HG02623 (cell line): ENCODE results near the gene PTGER2.

Source experiments
- ATAC-seq: cut with Tn5 transposase; IDR thresholded peaks from one replicate; pipeline ENCODE4 v1.9.1; 2021; ENCODE audit warnings: moderate library complexity; ENCODE audit not compliant: unreplicated experiment

Gene PTGER2

GRCh38 chr14:52304248-52304904, 9.7 kb upstream of the PTGER2 start:
- ATAC-seq: no peak

DNA sequence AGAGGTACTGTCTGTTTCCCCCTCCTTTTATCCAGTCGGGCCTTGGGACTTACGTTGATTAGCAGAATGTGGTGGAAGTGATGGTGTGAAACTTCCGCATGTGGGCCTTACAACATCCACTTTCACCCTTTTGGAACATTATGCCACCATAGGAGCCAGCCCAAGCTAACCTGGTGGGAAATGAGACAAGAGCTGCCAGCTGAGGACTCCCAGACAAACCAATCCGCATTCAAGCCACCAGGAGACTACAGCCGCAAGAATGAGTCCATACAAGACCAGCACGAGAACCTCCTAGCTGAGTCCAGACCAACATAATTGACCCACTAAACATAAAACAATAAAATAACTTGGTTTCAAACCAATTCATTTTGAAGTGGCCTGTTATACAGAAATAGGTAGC, 9.1 kb upstream of the PTGER2 start:
- ATAC-seq: no peak

DNA sequence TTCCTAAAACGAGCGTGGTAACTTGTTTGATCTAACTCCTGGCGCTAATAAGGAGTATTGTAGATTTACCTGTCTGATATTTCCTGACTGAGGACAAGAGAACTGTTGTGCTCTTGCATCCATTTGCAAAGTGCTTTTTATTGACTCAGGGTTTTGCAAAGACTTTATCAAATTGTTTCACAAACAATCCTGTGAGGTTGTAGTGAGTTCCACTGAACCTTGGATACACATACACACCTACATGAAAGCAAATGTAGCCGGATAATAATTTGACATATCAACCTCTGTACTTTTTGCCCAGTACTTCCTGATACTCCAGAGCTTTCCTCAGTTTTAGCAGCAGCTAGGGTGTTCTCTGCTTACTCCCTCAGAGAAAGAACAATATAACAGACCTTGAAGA, 6.7 kb upstream of the PTGER2 start:
- no peak for ATAC-seq

DNA sequence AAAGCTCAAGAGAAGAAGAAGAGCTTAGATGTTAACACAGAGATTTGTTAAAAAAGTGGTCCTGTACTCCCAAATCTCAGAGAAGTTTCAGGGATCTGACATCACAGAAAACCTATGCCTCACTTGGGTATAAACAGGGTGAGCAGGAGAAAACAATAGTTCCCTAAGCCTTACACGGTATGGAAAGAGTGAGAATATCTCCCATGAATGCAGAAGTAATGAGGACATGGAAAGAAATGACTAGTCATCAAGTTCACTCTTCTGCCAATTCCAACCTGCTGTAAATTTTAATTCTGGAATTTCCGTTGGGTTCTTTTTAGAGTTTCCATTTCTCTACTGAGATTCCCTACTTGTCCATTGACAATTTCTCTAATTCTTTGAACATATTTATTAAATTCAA, 6.2 kb upstream of the PTGER2 start:
- no peak for ATAC-seq

GRCh38 chr14:52310541-52310940, 3.6 kb upstream of the PTGER2 start:
- ATAC-seq: no peak

- ATAC-seq: no peak
Measured at GRCh38 chr14:52312931-52313355, 1.2 kb upstream of the PTGER2 start.

GRCh38 chr14:52313462-52313861, 650 bp upstream of the PTGER2 start:
- ATAC-seq: no peak

GRCh38 chr14:52314595-52315354, 663 bp downstream of the PTGER2 start:
- peak; percentile 22 for ATAC-seq

GRCh38 chr14:52315355-52315718, 1.2 kb downstream of the PTGER2 start:
- no peak for ATAC-seq

DNA sequence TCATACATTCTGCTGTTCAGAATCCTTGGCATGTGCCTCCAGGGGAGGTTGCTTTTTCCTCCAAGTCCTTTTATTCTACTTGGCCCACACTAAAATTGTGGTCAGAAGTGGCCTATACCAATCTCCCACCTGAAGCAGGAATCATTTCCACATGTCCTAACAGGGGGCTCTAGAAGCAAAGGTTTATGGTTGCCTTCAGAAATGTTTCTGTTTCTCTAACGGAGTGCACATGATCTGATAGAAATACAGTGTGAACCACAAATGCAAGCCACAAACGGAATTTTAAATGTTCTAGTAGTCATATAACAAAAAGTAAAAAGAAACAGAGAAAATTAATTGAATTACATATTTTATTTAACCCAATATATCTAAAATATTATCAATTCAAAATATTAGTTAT, 4.0 kb downstream of the PTGER2 start:
- ATAC-seq: no peak

- ATAC-seq: no peak
Measured at GRCh38 chr14:52318826-52319645, 4.9 kb downstream of the PTGER2 start.

DNA sequence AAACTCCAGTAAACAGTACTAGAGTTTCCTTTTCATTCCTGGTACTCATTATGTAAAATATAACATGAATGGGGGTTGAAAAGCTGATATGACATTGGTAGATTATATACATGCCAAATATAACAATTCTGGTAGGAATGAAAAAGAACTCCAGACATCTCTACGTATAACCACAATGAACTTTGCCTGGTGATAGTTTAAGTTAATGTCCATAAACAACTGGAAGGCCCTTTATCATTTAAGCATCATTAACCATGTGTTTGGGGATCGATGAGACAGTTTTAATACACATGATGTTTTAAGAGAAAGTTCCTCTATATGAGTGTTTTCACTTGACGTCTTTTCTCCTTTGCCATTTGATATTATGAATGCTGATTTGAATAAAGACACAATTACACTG, 5.8 kb downstream of the PTGER2 start:
- ATAC-seq: no peak

DNA sequence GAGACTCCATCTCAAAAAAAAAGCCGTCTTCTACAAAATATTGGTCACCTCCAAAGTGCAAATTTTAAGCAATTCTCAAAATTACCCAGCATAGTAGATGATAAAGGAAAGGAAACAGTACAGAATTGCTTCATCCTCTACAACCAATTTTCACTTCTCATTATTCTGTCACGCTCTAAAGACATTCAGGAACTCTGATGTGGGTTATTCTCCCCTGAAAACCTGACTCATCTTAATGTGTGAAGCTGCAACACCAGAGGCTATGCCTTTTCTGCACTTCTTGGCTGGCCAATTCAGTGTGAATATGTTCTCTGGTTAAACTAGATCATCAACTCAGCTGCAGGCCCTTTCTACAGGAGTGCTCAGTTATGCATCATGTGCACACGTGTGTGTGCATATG, 11.0 kb downstream of the PTGER2 start:
- peak; percentile 95 for ATAC-seq

GRCh38 chr14:52325630-52326029, 11.5 kb downstream of the PTGER2 start:
- ATAC-seq: no peak

DNA sequence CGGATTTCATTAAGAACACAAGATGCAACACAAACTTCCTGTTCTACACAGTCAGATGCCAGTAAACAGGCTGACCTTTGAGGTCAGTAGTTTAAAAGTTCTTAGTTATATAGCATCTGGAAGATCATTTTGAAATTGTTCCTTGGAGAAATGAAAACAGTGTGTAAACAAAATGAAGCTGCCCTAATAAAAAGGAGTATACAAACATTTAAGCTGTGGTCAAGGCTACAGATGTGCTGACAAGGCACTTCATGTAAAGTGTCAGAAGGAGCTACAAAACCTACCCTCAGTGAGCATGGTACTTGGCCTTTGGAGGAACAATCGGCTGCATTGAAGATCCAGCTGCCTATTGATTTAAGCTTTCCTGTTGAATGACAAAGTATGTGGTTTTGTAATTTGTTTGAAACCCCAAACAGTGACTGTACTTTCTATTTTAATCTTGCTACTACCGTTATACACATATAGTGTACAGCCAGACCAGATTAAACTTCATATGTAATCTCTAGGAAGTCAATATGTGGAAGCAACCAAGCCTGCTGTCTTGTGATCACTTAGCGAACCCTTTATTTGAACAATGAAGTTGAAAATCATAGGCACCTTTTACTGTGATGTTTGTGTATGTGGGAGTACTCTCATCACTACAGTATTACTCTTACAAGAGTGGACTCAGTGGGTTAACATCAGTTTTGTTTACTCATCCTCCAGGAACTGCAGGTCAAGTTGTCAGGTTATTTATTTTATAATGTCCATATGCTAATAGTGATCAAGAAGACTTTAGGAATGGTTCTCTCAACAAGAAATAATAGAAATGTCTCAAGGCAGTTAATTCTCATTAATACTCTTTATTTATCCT, 13.5 kb downstream of the PTGER2 start:
- ATAC-seq: no peak

- ATAC-seq: no peak
Measured at GRCh38 chr14:52328276-52328675, 14.2 kb downstream of the PTGER2 start.

GRCh38 chr14:52329678-52330369, 15.7 kb downstream of the PTGER2 start:
- ATAC-seq: no peak

DNA sequence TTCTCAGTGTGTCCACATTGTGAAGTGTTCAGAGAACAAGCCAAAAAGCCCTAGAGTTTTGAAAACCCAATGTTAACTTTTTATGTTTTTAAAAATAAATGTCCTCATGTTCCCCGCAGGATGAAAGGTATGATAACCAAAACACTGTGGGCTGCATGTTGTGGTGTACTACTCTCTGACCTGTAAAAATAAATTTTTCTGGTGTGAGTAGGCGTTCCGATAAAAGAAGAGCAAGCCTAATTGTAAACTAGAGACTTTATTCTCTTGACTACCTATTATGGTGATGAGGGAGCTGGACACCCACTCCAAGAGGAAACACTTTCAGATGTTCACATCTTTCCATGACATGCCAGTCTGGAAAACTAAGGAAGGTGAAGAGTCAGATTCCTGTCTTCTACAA, 18.2 kb downstream of the PTGER2 start:
- ATAC-seq: no peak

- no peak for ATAC-seq
Measured at GRCh38 chr14:52333108-52333507, 19.0 kb downstream of the PTGER2 start.
